ENCODE data around the gene DAPK2. TPM values are rescaled to one million over a fixed set of nuclear protein-coding genes. Genes with fewer than 3 reads are reported as not detected.

Gene DAPK2
- total RNA-seq, 1 donor from 2014 or later: 0.52 TPM

GRCh38 chr15:63870043-63870394 lies 176.3 kb downstream of the DAPK2 start:
- Histone ChIP-seq H3K4me2 (ENCODE audit: low read length) (no peak overlapping the region), H3K9me3 (ENCODE audit: insufficient read depth, low read depth, low read length) (no peaks in the 10 kb centered on the region), H3K36me3 (ENCODE audit: insufficient read depth, low read length) (no peaks in the 10 kb centered on the region), H2AFZ (ENCODE audit: low read depth, low read length) (no peak overlapping the region), H3K9ac (ENCODE audit: low read length) (no peak overlapping the region), H3K79me2 (ENCODE audit: insufficient read depth, low read length) (no peaks in the 10 kb centered on the region), H4K20me1 (ENCODE audit: insufficient read depth, low read length) (no peaks in the 10 kb centered on the region), H3K27me3 (ENCODE audit: insufficient read depth, low read length) (peaks cover 3% of the 10 kb centered on the region), H3K4me1 (ENCODE audit: insufficient read depth, low read length) (no peaks in the 10 kb centered on the region), H3K27ac (ENCODE audit: low read depth, low read length) (no peak overlapping the region), H3K4me3 (ENCODE audit: insufficient read depth, low read depth, low read length) (no peak overlapping the region)
- DNase-seq (ENCODE audit: low read depth) (no peak), FAIRE-seq (no peak)
- Mint-ChIP-seq H3K9me3 (ENCODE audit: unreplicated experiment) (no peaks in the 10 kb centered on the region), H3K27me3 (ENCODE audit: low read depth, unreplicated experiment) (peaks cover 4% of the 10 kb centered on the region), H3K4me1 (ENCODE audit: low read depth, unreplicated experiment) (peaks cover 10% of the 10 kb centered on the region), H3K27ac (ENCODE audit: unreplicated experiment) (no peak overlapping the region), H3K36me3 (ENCODE audit: low read depth, unreplicated experiment) (no peaks in the 10 kb centered on the region), H3K4me3 (ENCODE audit: unreplicated experiment) (peak overlapping the region; percentile 12)
- TF ChIP-seq EZH2 (IDR thresholded peaks at IDR 0.05; ENCODE audit: insufficient read depth, low read length) (no peak), CTCF (IDR thresholded peaks at IDR 0.05; ENCODE audit: insufficient read depth, low read depth, low read length) (no peak)

- no peak for DNase-seq (ENCODE audit: low read depth)
- Mint-ChIP-seq H3K9me3 (ENCODE audit: unreplicated experiment) (no peaks in the 10 kb centered on the region), H3K4me1 (ENCODE audit: low read depth, unreplicated experiment) (peaks cover 10% of the 10 kb centered on the region), H3K36me3 (ENCODE audit: low read depth, unreplicated experiment) (no peaks in the 10 kb centered on the region), H3K27me3 (ENCODE audit: low read depth, unreplicated experiment) (peaks cover 4% of the 10 kb centered on the region), H3K4me3 (ENCODE audit: unreplicated experiment) (peak overlapping the region; percentile 12), H3K27ac (ENCODE audit: unreplicated experiment) (no peak overlapping the region)
- no peaks in the 10 kb centered on the region for H3K4me1 ChIP-seq (ENCODE audit: insufficient read depth, low read length)
- no peaks in the 10 kb centered on the region for H3K9me3 ChIP-seq (ENCODE audit: insufficient read depth, low read depth, low read length)
- no peak overlapping the region for H2AFZ ChIP-seq (ENCODE audit: low read depth, low read length)
- no peaks in the 10 kb centered on the region for H3K79me2 ChIP-seq (ENCODE audit: insufficient read depth, low read length)
- TF ChIP-seq EZH2 (IDR thresholded peaks at IDR 0.05; ENCODE audit: insufficient read depth, low read length): no peak
- no peak for TF ChIP-seq CTCF (IDR thresholded peaks at IDR 0.05; ENCODE audit: insufficient read depth, low read depth, low read length)
- H3K4me3 ChIP-seq (ENCODE audit: insufficient read depth, low read depth, low read length): no peak overlapping the region
- H3K4me2 ChIP-seq (ENCODE audit: low read length): no peak overlapping the region
- no peaks in the 10 kb centered on the region for H3K36me3 ChIP-seq (ENCODE audit: insufficient read depth, low read length)
- H4K20me1 ChIP-seq (ENCODE audit: insufficient read depth, low read length): no peaks in the 10 kb centered on the region
- H3K9ac ChIP-seq (ENCODE audit: low read length): no peak overlapping the region
- FAIRE-seq: no peak
- H3K27ac ChIP-seq (ENCODE audit: low read depth, low read length): no peak overlapping the region
- peaks cover 3% of the 10 kb centered on the region for H3K27me3 ChIP-seq (ENCODE audit: insufficient read depth, low read length)
Measured at GRCh38 chr15:63869371-63870042, 176.8 kb downstream of the DAPK2 start.

GRCh38 chr15:63864186-63864585 lies 182.1 kb downstream of the DAPK2 start:
- Mint-ChIP-seq H3K9me3 (ENCODE audit: unreplicated experiment) (no peaks in the 10 kb centered on the region), H3K4me1 (ENCODE audit: low read depth, unreplicated experiment) (no peaks in the 10 kb centered on the region), H3K27me3 (ENCODE audit: low read depth, unreplicated experiment) (peaks cover 26% of the 10 kb centered on the region), H3K36me3 (ENCODE audit: low read depth, unreplicated experiment) (no peaks in the 10 kb centered on the region), H3K27ac (ENCODE audit: unreplicated experiment) (no peak overlapping the region), H3K4me3 (ENCODE audit: unreplicated experiment) (no peak overlapping the region)
- Histone ChIP-seq H3K27ac (ENCODE audit: low read depth, low read length) (no peak overlapping the region), H3K4me1 (ENCODE audit: insufficient read depth, low read length) (no peaks in the 10 kb centered on the region), H3K27me3 (ENCODE audit: insufficient read depth, low read length) (peaks cover 3% of the 10 kb centered on the region), H4K20me1 (ENCODE audit: insufficient read depth, low read length) (no peaks in the 10 kb centered on the region), H3K4me3 (ENCODE audit: insufficient read depth, low read depth, low read length) (no peak overlapping the region), H3K9ac (ENCODE audit: low read length) (no peak overlapping the region), H2AFZ (ENCODE audit: low read depth, low read length) (no peak overlapping the region), H3K36me3 (ENCODE audit: insufficient read depth, low read length) (no peaks in the 10 kb centered on the region), H3K4me2 (ENCODE audit: low read length) (no peak overlapping the region), H3K79me2 (ENCODE audit: insufficient read depth, low read length) (no peaks in the 10 kb centered on the region), H3K9me3 (ENCODE audit: insufficient read depth, low read depth, low read length) (no peaks in the 10 kb centered on the region)
- DNase-seq (ENCODE audit: low read depth) (no peak), FAIRE-seq (no peak)
- no peak for TF ChIP-seq CTCF (IDR thresholded peaks at IDR 0.05; ENCODE audit: insufficient read depth, low read depth, low read length)
- TF ChIP-seq EZH2 (IDR thresholded peaks at IDR 0.05; ENCODE audit: insufficient read depth, low read length): no peak
